Smooth muscle cell of bladder (primary cell): ENCODE results near the gene TNFAIP8L2. TPM values are rescaled to one million over a fixed set of nuclear protein-coding genes. Genes with fewer than 3 reads are reported as not detected.

Experiments used
- total RNA-seq: library from RNA; depleted of rRNA; stranded (reverse); fragments of >200 nt; gene quantifications from 2 replicates; pipeline ENCODE4 v1.2.3, GENCODE V29; 2014

Gene TNFAIP8L2
- total RNA-seq: not detected in 2 replicates

DNA sequence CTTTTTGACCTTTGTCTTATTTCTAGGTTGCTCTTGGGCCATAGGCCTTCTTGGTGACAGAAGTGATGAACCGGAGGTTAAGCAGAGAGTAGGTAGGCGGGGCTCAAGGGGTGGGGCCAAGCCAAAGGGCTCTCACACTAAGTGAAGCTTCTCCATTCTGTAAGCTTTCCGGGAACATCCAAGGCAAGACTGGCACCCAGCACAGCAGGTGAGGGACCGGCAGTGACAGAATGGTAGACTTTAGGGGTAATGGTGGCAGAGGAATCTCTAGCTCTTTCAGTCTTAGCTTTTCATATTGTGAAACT, at the start of gene TNFAIP8L2:
Gene TNFAIP8L2 (plus strand): TSS at position 135 of the 305 bp plus-strand sequence. CDS start 2,049 bp downstream, outside the sequence.

DNA sequence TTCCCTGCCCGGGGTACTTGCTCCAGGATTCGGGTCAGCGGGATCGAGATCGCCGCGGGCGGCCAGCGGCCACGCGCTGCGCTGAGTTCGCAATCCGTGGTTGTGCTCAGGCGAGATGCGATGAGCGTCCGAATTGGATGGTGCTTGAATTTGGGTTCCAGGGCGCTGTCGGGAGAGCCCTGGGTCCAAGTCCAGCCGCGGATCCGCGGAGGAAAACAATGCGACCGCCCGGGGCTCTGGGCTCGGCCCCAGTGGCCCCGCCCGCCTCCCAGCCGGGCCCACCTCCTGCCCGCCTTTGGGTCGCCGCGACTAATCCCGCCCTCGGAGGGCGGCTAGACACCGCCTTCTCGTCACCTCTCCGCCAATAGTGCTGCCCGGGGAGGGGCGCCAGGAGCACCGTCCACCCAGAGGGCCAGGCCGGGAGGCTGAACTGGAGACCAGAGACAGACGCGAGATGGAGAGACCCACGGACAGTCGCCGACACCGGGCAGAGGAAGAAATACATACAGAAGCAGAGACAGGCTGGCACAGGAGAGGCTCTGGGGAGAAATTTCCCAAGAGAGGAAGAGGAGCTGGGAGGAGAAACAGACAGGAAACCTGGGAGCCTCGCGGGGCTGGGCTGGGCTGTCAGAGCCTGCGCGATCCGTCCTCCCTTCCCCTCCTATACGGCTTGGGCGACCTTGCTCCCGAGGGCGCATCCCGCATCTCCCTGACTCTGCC, 9.9 kb upstream of the TNFAIP8L2 start, which contains the start of gene SEMA6C:
Gene SEMA6C (minus strand): TSS at position 220 of the 720 bp plus-strand sequence. CDS start 4,010 bp downstream, outside the sequence.

DNA sequence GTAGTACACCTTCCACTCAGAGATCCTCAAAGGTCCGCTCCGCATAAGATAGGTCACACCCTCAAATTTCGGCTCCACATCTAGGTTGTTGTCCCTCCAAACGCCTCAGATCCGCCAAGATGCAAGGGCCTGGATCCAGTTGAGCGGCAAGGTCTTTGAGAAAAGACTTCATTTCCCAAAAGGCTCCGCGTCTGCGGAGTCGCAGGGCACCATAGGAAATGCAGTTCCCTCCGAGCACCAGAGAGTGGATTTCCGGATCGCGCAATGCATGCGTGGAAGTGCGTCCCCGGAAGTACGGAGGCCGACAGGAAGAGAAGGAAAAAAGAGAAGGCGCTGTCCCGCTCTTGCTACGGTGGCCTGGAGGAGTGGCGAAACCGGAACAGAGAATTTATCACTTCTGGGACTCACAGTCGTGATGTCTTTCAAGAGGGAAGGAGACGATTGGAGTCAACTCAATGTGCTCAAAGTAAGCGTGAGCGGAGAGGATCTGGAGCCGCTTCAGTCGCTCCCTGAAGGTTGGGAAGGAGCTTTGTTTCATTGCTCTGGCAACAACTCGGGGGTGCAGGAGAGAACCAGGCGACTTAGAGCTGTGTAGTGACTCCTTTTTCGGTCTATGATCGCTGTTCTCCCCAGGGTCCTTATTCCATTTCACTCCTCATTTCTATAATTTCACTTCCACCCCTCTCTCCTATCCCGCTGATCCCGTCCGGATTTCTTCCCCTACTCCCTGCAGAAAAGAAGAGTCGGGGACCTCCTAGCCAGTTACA, 9.5 kb downstream of the TNFAIP8L2 start, which contains the start of the genes LYSMD1 and SCNM1:
Gene LYSMD1 (minus strand): TSS at position 165 of the 767 bp plus-strand sequence. CDS start 644 bp downstream, outside the sequence.
Gene SCNM1 (plus strand): TSS at position 407 of the 767 bp plus-strand sequence. CDS start 9 bp downstream, at position 416.

DNA sequence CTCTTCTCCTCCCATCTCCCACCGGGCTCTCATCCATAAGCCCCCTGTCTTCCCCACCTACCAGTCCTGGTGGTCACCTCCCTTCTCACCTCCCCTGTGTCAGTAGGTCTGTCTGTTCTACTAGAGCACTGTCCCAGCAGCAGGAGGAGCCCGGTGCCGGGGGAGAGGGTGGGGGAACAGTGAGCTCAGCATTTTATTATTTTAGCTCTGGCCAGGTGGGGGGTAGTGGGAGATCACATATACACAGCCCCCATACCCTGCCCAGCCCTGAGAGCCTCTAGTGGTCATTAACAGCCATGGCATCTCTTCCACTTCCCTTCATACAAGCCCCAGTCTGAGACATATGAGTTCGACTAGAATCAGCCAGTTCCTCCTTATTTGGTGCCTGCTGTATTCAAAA, 19.4 kb downstream of the TNFAIP8L2 start, which contains the start of gene TMOD4:
Gene TMOD4 (minus strand): TSS at position 119 of the 400 bp plus-strand sequence. CDS start 1,106 bp downstream, outside the sequence.

DNA sequence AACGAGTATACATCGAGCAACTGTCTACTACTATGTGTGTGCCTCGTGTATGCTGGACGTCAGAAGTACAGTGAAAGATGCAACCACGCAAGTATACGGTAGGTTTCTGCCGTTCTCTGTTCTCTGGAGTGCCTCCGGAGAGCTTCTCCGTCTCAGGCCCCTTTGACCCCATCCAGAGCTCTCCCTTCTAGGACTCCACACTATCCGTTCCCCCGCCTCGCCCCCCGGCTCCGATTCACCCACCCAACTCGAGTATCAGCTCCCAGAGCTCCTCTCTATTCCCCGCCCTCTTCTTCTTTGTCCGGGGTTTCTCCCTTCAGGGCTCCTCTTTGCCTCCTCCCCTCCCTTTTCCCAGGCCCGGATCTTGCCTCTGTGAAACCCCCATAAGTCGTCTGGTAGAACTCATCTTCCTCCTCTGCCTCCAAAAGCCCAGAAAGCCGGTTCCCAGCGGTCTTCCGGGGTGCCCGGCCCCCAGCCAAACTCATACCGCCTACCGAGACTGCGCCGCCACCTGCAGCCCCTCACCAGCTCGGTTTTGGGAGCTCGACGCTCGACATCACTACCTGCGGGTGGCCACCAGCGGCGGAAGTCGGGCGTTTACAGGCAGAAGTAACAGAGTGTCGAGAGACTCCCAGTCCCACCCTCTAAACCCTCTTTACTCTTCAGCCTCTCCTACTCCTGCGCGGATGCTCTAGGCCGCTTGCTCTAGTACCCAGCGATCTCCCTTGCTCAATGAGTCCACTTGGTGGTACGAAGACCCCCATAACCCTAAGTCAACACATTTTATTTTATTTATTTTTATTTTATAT, 33.4 kb downstream of the TNFAIP8L2 start, which contains the start of gene VPS72:
Gene VPS72 (minus strand): TSS at position 561 of the 809 bp plus-strand sequence. CDS start 76 bp downstream, at position 485.

DNA sequence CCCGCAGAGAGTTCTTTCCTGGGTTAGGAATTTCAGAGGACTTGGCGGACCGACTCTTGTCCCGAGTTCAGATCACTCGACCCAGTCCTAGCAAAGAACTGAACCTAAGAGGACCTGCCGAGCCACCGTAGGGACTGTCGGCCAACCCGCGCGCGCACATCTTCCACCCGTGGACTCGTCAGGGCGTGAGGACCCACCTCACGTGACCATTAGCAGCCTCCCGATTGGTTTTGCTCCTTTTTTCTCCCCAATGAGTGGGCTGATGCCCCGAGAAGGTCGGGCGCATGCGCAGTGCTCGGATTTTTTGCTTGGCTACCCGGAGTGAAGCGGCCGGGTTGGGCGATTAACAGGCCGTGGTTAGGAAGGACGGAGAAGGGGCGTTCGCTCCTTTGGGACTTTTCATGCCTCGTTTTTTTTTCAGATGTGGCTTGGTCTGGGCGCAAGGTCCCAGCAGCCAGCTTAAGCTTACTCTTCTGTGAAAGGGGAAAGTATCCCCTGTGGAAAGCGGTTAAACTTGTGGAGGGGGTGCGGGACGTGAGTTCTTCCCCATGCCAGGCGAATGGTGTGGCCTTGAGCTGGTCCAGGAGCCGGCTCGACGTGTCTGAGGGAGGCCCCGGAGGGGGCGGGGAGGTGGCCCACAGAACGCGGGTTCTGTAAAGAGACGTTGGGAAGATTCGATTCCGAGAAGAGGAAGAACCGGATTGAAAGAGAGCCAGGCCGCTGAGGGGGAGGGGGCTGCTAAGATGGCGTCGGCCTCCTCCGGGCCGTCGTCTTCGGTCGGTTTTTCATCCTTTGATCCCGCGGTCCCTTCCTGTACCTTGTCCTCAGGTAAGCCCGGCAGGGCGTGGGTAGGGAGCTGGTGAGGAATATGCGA, 42.0 kb downstream of the TNFAIP8L2 start, which contains the start of gene PIP5K1A:
Gene PIP5K1A (plus strand): TSS at position 299 of the 874 bp plus-strand sequence. CDS start 445 bp downstream, at position 744.

Other genes with a start within 250 kb of the TNFAIP8L2 start
- gene SETDB1, start 230.3 kb upstream of the TNFAIP8L2 start, total RNA-seq: 27.9 and 28.1 TPM in 2 replicates
- gene CERS2, start 181.8 kb upstream of the TNFAIP8L2 start, total RNA-seq: 86.9 and 125 TPM in 2 replicates
- gene ANXA9, start 174.4 kb upstream of the TNFAIP8L2 start, total RNA-seq: 0.14 and 0.28 TPM in 2 replicates
- 6.4 and 6.6 TPM in 2 replicates for gene MINDY1, start 149.7 kb upstream of the TNFAIP8L2 start, total RNA-seq
- gene PRUNE1, start 148.2 kb upstream of the TNFAIP8L2 start, total RNA-seq: 5.5 and 8.1 TPM in 2 replicates
- gene BNIPL, start 120.1 kb upstream of the TNFAIP8L2 start, total RNA-seq: 0.14 and 0.18 TPM in 2 replicates
- gene C1orf56, start 108.9 kb upstream of the TNFAIP8L2 start, total RNA-seq: 0.85 and 2.2 TPM in 2 replicates
- 38.3 and 42.8 TPM in 2 replicates for gene CDC42SE1, start 97.0 kb upstream of the TNFAIP8L2 start, total RNA-seq
- 3.0 and 3.1 TPM in 2 replicates for gene MLLT11, start 96.3 kb upstream of the TNFAIP8L2 start, total RNA-seq
- gene GABPB2, start 85.9 kb upstream of the TNFAIP8L2 start, total RNA-seq: 15.2 and 19.6 TPM in 2 replicates
- 0.43 and 1.0 TPM in 2 replicates for gene SEMA6C, start 10.0 kb upstream of the TNFAIP8L2 start, total RNA-seq
- 6.5 and 7.2 TPM in 2 replicates for gene LYSMD1, start 9.3 kb downstream of the TNFAIP8L2 start, total RNA-seq
- 28.6 and 33.4 TPM in 2 replicates for gene SCNM1, start 9.5 kb downstream of the TNFAIP8L2 start, total RNA-seq
- not detected in 2 replicates for gene TMOD4, start 19.3 kb downstream of the TNFAIP8L2 start, total RNA-seq
- 37.0 and 40.6 TPM in 2 replicates for gene VPS72, start 33.5 kb downstream of the TNFAIP8L2 start, total RNA-seq
- 54.5 and 60.6 TPM in 2 replicates for gene PIP5K1A, start 41.9 kb downstream of the TNFAIP8L2 start, total RNA-seq
- gene PSMD4, start 98.1 kb downstream of the TNFAIP8L2 start, total RNA-seq: 252 and 275 TPM in 2 replicates
- gene ZNF687, start 125.7 kb downstream of the TNFAIP8L2 start, total RNA-seq: 7.0 and 7.9 TPM in 2 replicates
- 32.0 and 38.9 TPM in 2 replicates for gene PI4KB, start 170.8 kb downstream of the TNFAIP8L2 start, total RNA-seq
- 26.0 and 30.9 TPM in 2 replicates for gene RFX5, start 190.6 kb downstream of the TNFAIP8L2 start, total RNA-seq
- 43.2 and 75.7 TPM in 2 replicates for gene SELENBP1, start 216.1 kb downstream of the TNFAIP8L2 start, total RNA-seq
- 426 and 520 TPM in 2 replicates for gene PSMB4, start 242.9 kb downstream of the TNFAIP8L2 start, total RNA-seq